ENCODE data around the gene CD300LG. TPM values are rescaled to one million over a fixed set of nuclear protein-coding genes. Genes with fewer than 3 reads are reported as not detected.
"Not testable (repeated sequence)": the region's sequence is repeated elsewhere in the genome, so short reads cannot be mapped to it uniquely, and the experiment has no call there.

CD300LG gene
- polyA plus RNA-seq, 3 donors, result 0.83 to 1.6 (median 1.2) TPM

DNA sequence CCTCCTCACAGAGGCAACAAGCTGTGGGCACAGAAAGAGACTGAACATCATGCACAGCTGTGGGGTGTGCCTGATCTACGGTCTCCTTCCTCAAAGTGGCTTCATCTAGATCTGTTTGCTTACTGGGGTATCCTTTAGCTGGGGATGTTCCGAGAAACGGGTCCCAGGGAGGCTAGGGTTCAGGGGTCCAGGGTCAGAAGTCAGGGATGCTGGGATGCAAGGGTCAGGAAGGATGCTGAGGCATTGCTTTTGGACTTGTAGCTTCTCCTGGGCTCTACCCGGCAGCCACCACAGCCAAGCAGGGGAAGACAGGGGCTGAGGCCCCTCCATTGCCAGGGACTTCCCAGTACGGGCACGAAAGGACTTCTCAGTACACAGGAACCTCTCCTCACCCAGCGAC lies 6.6 kb downstream of the CD300LG start:
- DNase-seq, result no peak

DNA sequence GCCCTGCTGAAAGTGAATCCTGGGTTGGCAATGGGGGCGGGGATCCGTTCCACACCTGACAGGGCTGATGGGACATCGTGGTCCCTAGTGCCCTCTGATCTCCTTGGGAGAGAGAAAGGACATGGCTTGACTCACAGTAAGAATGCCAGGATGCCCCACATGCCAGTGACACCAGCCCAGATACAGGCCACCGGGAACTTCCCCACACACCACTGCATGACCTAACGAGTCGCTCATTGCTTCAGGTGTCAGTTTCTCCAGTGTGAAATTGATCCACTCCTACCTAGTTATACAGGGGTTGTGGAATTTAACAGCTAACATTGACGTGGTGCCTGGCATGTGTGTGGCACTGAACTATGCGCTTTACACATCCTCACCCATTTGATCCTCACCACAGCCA lies 7.5 kb downstream of the CD300LG start:
- no peak for DNase-seq

DNA sequence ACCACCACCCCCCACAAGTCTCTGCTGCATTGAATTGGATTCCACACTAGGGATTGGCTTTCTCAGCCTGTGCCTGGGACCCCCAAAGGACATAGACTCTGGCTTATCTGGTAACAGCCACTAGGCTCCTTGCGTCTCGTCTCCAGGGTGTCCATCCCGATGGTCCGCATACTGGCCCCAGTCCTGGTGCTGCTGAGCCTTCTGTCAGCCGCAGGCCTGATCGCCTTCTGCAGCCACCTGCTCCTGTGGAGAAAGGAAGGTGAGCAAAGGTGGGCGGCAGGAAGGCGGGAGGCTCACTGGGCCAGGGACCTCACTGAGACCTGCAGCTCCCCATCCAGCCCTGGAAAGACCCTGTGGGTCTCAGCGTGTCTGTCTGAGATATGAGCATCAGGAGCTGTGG lies 8.1 kb downstream of the CD300LG start:
- no peak for DNase-seq

DNA sequence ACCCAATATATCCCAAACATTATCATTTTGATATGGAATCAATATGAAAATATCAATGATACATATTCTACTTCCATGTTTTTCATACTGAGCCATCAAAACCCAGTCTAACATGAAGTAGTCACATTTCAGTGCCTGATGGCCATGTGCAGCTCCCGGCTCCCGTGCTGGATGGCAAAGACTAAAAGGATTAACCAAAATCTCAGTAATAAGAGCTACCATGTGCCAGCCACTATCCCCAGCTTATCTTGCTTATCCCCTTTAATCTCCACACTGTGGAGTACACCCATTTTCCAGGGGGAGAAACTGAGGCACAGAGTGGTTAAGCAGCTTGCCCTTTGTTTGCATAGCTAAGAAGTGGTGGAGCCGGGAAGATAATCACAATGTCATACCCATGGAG lies 9.2 kb downstream of the CD300LG start:
- no peak for DNase-seq

DNA sequence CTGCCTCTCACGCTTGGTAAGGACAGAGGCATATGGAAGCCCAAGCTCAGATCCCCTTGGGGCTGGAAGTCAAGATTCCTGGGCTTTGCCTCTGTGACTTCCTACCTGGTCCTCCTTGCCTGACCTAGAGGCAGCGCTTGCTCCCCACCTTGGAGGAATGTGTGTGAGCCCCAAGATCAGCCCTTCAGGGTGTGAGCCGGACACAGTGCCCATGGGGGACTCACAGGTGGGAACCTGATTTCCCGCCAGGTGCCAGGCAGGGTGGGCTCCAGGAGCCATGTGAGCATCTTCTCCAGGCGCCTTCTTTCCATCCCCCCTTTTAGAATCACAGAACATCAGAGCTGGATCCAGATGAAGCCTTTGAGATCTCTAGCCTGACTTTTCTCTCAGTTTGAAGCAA lies 10.2 kb downstream of the CD300LG start:
- DNase-seq, result no peak

DNA sequence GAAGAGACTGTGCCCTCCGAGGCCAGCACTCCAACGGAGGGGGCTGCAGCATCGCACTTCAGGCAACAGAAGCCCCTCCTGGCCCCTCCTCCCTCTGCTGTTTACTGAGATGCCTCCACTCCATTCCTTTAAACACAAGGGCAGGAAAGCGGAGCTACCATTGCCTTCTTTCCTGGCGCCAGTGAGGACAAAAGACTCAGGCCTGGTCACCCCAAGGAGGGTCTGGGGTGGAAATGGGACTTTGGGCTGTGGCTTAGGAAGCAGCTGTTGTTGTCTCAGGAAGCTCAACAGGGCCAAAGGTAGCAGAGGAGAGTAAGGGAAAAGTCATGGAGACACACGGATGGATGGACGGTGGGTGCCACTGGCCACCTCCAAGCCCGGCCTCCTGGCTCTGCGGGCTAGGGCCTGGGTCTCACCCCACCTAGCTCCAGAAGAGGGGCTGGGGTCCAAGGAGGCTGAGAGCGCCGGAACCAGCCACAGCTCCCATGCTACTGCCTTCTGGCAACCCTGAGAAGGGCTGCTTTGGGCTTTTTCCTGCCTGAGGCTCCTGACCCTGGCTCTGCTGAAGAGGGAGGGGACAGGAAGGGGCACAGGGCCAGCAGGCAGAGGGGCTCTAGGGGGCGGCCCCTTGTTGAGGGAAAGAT lies 11.1 kb downstream of the CD300LG start:
- DNase-seq, result no peak

DNA sequence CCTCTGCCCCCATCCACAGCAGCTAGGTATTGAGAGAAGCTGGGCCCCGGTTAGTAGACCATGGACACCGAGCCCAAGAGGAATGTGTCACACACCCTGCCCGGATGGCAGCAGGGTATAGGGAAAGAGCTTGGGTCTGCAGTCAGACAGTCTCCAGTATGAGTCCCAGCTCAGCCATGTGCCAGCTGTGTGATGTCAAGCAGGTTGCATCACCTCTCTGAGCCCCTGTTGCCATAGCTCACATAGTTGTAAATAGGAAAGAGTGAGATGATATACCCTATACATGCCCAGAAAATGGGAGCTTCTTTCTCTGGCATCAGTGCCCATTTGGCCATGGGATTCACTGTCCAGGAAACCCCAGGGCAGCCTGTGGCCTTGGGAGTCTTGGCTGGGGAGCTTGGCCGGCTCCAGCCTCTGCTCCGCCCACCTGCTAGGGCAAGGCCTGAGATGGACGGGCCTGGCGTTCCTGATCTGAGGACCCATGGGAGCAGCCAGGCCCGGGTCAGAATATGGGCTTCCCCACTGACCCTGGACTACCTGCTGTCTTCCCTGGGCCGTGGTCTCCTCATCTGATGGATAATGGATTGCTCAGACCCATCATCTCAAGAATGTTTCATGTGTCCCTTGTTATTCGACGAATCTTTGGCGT lies 13.2 kb downstream of the CD300LG start:
- no peak for DNase-seq

DNA sequence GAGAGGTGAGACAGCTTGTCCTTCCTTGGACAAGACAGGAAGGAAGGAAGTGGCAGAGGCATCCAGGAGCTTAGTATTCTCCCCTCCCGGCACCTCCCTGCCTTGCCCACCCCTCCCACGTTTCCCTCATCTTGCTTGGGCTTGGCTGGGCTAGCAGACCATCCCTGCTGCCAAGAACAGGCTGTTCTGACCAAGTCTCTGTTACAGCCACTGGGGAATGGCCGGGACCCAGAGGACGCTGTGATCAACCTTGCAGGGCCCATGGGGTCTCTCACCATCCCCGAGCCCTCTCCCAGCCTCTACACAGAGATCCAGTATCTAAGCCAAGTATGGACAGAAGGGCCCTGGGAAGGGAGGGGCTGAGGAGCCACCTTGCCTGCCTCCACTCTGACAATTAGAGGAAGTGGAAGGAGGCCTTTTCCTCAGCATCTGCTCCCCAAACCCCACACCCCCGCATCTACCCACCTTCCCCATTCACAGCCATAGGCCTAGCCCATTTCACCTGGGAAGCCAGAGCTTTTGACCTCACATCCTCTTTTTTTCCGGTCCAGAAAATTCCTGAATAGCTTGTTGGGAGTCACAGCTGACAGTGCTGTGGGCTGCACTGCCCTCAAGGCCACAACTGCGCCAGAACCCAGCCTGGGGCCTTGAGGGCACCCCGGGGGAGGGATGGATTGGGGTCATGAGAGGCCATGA lies 14.1 kb downstream of the CD300LG start:
- no peak for DNase-seq

DNA sequence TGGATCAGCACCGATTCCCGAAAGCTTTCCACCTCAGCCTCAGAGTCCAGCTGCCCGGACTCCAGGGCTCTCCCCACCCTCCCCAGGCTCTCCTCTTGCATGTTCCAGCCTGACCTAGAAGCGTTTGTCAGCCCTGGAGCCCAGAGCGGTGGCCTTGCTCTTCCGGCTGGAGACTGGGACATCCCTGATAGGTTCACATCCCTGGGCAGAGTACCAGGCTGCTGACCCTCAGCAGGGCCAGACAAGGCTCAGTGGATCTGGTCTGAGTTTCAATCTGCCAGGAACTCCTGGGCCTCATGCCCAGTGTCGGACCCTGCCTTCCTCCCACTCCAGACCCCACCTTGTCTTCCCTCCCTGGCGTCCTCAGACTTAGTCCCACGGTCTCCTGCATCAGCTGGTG lies 15.0 kb downstream of the CD300LG start:
- no peak for DNase-seq

DNA sequence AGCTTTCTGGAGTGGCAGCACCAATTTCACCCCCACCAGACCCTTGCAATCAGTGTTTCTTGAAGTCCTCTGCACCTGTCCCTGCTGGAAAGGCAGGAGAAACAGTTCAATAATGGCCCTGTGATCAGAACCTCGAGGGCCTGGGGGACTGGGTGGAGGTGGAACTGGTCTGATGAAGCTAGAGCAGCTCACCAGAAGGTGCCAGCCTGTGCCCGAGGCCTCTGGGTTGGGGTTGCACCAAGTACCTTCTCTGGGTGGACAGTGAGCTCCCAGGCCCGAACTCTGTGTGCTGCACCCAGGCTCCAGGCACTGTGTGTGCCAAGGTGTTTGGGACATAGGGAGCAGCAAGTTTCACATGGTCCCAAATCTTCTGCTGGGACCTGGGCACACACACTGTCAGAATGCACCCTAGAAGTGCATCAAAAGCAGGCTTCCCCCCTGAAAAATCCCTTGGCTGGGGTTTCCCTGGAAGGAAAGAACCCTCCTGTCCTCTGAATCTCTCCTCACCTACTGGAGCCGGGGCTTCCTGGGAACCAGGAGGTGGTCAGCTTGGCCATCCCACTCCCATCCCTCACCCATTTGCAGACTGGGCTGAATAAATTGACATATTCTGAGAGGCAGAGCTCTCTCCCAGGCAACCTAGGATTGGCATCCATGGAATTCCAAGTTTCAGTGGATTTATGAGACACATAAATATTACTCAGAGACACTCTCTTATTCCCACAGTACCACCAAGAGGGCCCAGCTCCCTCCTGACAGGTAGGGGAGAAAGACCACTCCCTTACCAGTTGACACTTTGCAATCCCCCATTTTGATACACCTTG lies 17.4 kb downstream of the CD300LG start:
- DNase-seq, result no peak

DNA sequence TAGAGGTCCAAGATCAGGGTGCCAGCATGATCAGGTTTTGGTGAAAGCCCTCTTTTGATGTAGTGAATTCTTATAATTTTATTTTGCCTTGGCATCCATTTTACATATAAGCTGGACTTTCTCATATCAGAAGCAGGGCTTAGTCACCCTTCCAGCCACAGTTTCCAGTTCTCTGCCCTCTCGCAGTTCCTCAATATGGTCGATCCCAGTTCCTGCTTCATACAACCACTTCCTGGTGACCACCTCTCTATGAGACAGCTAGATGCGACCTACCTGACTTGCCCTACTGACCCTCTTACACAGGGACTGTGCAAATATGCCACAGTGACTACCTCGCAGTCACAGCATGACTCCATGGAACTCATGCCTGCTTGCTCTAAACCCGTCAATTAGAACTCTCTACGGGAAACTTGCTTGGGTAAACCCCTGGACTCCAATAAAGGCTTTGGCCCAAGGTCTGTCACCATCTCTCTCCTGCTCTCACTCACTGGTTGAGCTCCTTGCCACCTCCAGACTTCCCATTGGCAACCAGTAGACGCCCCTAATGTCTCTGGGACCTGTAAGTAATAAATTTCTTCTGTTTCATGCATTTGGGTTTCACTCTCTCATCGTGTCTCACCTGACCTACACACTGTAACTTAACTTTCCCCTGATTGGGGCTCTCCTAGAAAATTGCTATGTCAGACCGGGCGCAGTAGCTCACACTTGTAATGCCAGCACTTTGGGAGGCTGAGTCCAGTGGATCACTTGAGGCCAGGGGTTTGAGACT lies 21.4 kb downstream of the CD300LG start:
- no peak for DNase-seq

DNA sequence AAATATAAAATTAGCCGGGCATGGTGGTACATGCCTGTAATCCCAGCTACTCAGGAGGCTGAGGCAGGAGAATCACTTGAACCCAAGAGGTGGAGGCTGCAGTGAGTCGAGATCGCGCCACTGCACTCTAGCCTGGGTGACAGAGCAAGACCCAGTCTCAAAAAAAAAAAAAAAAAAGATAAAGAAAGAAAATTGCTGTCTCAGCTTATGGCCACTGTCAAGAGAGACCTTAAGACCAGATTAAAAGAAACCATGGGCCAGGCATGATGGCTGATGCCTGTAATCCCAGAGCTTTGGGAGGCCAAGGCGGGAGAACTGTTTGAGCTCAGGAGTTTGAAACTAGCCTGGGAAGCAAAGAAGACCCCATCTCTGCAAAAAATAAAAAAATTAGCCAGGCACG lies 22.1 kb downstream of the CD300LG start:
- DNase-seq, result not testable (repeated sequence)

DNA sequence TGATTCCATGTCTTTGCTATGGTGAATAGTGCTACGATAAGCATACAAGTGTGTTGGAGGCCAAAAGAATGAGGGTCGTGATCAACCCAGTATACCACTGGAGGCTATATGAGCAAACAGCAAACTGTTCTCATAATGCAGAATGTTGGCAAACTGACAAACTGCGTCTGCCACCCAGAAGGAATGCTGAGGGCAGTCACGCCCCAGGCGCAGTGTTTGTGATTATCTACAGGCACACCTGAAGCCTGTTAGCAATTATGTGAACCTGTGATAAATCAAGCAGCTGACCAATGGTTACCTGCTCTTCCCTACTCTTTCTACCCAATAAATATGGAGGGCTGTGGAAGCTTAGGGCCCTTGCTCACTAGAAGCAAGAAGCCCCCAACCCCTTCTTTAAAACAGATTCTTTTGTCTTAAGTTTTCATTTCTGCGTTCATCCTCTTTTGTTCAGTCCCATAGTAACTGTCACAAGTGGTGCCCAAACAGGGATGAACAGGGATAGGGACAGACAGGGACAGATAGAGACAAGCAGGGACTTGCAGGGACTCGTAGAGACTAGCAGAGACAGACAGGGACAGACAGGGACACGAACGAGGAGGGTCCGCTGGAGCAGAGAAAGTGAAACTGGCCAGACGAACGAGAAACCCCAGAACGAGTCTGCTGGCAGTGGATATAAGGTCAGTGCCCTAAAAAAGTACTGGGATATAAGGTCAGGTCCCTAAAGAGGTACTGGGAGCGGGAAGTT lies 25.1 kb downstream of the CD300LG start:
- no peak for DNase-seq

DNA sequence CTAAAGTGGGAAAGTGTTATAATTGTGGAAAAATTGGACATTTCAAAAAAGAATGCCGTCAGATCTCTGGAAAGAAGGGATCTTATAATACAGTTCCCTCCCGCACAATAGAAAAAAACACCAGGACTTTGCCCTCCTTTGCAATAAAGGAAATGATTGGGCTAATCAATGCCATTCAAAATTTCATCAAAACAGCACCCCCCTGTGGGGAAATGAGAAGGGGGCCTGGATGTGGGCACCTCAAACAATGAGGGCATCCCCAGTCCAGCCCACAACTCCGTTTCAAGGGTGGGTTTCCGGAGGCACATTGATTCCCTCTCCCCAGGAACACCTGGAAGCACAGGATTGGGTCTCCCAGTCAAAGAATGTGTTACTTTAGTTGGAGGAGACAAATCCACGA lies 26.1 kb downstream of the CD300LG start:
- no peak for DNase-seq

DNA sequence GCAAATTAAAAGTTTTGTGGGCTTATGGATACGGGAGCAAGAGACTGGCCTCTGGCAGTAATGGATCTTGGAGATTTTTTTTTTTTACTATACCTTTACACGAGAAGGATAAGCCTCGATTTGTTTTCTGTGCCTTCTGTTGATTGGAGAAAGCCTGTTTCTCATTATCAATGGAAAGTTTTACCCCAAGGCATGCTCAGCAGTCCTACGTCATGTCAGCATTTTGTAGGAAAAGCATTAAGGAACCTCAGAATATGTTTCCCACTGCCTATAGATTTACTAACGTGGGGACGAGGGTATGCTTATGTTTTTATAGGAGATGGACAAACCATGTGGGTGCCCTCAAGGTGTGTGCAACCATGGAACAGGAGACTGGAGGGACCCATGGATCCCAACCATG lies 26.8 kb downstream of the CD300LG start:
- DNase-seq, result no peak

DNA sequence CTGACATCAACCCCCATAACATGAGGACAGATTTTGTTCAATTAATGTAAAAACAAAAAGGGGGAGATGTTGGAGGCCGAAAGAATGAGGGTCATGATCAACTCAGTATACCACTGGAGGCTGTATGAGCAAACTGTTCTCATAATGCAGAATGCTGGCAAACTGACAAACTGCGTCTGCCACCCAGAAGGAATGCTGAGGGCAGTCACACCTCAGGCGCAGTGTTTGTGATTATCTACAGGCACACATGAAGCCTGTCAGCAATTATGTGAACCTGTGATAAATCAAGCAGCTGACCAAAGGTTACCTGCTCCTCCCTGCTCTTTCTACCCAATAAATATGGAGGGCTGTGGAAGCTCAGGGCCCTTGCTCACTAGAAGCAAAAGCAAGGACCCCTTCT lies 27.3 kb downstream of the CD300LG start:
- no peak for DNase-seq

DNA sequence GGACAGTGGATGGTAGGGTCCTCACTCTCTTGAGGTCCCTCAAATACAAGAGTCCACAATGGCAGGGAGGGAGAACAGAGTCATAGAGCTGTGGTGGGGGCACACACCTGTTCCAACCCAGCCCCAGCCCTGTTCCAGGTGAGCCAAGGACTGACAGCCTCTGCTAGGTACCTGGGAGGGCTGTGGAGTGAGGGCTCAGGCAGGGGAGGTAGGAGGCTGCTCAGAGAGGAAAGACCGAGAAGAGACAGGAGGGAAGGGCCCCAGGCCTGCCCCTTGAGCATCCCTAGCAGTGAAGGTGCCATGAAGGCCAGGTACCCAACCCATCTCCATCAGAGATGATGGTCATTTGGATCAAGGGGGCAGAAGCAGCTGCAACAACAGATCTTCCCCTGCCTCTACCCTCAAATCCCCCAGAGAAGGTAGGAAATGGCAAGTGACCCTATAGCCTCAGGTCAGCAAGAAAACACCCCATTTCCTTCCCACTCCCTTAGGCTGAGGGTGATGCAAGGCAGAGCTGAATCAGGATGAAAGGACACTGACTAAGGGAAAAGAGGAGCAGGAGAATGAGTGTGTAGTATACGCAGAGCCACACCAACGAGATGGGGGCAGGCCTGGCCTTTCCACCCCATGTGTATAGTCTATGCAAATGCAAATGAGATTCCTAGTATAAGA lies 28.6 kb downstream of the CD300LG start:
- no peak for DNase-seq

DNA sequence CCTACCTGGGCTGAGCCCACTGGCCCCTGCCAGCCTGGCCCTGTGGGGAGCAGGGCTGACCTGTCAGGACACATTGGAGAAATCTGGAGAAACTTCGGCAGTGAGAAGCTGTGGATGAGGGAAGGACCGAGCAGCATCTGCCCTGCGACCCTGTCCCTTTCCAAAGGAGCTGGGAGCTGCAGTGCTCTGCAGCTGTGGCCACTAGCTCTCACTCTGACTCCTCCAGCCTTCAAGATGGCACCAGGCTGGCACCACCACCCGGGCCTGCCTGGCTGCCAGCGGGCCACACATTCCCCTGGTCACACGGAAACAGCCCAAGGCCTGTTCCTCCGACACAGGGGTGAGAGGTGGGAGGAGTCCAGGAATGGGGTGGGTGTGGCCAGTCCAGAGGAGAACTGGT lies 30.1 kb downstream of the CD300LG start:
- DNase-seq, result no peak

DNA sequence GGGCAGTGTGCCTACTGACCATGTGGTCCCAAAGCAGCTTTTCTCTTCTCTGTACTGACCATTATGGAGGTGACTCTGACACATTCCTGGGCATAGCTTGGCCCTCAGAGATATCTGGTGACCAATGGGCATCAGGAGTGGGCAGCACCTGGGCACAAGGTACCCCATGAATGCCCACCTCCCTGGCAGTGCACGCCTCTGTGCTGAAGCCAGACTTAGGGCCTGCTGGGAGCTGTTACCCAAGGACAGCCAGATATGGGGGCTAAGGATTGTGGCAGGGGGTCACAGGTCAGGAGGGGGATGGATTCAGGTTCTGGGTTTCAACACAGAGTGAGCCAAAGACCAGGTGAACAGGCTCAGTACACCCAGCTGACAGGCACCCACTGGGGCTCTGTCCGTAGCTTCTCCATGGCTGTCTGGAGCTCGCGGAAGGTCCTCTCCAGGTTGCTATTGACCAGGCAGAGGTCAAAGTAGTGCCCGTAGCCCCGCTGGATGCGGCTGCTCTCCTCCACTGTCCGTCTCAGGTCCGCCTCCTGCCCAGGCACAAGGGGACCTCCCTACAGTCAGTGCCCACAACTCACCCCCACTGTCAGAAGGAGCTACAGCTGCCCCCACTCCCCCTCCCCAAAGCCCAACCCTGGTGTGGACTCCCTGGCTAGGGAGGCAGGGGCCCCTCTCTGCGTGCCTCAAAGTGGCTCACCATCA lies 30.6 kb downstream of the CD300LG start:
- no peak for DNase-seq

Measured in renal pelvis (tissue), 4 donors.